Neural progenitor cell (in vitro differentiated cells): Measurements from ENCODE around the gene MPZ.

Experiments used
- EZH2 ChIP-seq: fragments of 200-600 bp; sonication (generic); IDR thresholded peaks from 2 replicates; pipeline ENCODE4 v1.6.1; 2017; ENCODE audit warnings: antibody characterized with exemption, mild to moderate bottlenecking, moderate library complexity
- TF ChIP-seq, protein P1 (sequence below): fragments of 200-600 bp; sonication (generic); IDR thresholded peaks from 2 replicates; pipeline ENCODE4 v1.5.1; 2017; ENCODE audit warnings: antibody characterized with exemption, mild to moderate bottlenecking

GRCh38 chr1:161266836-161267235 is 42.9 kb downstream of the MPZ start:
- TF ChIP-seq, protein P1, sequence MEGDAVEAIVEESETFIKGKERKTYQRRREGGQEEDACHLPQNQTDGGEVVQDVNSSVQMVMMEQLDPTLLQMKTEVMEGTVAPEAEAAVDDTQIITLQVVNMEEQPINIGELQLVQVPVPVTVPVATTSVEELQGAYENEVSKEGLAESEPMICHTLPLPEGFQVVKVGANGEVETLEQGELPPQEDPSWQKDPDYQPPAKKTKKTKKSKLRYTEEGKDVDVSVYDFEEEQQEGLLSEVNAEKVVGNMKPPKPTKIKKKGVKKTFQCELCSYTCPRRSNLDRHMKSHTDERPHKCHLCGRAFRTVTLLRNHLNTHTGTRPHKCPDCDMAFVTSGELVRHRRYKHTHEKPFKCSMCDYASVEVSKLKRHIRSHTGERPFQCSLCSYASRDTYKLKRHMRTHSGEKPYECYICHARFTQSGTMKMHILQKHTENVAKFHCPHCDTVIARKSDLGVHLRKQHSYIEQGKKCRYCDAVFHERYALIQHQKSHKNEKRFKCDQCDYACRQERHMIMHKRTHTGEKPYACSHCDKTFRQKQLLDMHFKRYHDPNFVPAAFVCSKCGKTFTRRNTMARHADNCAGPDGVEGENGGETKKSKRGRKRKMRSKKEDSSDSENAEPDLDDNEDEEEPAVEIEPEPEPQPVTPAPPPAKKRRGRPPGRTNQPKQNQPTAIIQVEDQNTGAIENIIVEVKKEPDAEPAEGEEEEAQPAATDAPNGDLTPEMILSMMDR: no peak
- TF ChIP-seq EZH2: no peak
